HG03103 (cell line): ENCODE measurements around the gene DGKG.

Experiments
- ATAC-seq: cut with Tn5 transposase; IDR thresholded peaks from one replicate; pipeline ENCODE4 v1.9.1; 2021; ENCODE audit warnings: low read depth; ENCODE audit not compliant: unreplicated experiment

DGKG gene

DNA sequence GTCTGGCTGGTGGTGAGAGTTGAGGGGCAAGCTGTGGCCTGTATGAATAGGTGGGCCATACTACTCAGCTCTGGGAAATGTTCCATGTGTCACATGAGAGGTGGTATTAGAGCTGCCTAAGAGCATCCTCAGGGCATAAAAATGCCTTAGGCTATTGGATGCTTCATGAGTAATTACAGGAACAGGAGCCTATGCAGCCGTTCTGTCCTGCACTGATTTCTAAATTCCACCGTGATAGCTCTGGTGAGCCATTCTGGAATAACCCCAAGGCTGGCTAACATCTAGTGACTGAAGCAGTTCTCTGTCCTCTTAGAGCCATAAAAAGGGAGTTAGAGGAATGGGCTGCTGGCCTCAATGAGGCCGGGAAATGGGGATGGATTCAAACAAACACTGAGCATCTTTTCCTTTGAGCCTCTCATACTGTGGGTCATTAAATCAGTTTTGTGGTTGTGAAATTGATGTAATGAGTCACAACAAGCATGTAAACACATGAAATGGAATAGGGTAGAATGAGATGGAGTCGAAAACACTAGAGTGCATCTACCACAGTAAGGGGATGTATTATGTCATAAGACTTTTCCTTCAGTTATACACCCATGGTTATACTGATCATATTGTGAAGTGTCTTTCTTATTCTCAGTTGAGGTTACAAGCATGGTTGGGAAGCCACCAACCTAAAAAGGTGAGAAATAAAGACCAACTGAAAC lies 41.0 kb downstream of the DGKG start:
- ATAC-seq = no peak

DNA sequence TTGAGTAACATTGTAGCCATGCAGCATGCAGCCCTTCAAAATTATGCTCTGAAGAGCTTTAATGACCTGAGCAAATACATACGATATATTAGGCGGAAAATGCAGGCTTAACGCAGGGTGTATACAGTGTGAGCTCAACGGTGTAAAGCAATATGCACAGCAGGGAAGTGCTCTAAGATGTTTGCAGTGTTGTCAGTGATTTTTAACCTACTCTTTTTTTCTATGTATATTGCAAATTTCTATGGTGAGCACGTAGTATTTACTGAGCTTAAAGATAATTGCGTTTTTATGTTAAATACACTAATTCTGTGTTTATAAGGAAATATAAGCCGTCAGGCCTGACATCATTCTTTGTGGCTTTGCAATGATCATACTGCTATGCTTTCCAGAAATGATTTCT lies 42.1 kb downstream of the DGKG start:
- no peak for ATAC-seq

DNA sequence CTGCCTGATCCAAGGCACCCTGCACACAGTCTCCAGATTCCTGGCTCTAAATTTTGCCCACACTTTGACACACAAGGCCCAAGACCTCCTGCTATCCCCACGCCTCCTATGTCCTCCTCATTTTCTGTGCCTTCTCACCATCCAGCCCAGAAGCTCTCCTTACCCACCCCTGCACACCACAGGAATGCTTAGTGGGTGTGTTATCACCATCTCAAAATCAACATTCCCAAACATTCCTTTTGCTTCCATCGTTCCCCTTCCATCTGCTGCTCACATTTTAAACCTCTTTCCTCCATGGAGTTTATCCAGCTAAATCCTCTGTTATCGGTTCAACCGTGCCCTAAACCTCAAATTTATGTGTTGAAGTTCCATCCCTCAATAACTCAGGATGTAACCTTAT lies 43.9 kb downstream of the DGKG start:
- no peak for ATAC-seq

DNA sequence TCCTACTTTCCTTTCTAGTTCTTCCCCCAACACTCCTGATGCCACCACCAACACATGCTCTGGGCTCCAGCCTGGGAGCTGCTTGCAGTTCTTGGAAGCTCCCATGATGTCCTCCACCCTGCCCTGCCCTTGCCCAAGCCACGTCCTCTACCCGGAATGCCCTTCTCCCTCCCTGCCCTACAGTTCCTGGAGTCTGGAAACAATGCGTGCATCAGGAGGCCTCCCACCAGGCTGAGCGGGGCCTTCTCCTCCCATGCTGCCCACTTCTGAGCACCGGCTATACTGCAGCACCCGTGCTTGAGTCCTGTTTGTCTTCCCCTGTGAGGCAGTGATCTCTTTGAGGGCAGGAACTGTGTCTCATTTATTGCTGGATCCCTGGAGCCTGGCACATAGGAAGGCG lies 44.6 kb downstream of the DGKG start:
- no peak for ATAC-seq

DNA sequence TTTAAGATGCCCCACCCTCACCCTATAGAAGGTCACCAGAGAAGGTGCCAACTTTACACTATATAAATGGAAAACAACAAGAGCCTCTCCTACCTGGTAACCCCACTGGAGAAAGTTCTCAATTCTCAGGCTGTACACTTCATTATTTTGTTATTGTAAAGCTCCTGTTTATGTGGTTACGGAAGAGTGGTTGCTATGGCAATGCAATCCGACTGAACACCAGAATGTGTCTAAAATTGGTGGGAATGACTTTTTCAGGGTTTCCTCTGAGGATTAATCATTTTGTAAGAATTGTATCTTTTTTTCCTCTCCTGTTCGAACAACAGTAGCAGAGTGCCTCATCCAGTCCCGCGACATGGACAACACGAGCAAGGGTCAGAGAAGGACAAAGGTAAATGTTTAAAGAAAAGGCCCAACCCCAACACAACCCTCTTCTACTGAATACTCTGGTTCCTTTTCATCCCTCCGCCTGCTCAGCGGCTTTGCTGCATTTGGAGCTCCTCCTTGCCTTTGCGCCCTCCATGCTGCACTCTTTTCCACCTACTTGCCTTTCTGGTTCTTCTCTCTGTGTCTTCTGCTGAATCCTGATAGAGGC lies 45.3 kb downstream of the DGKG start:
- ATAC-seq = no peak

GRCh38 chr3:186315581-186316354 lies 46.3 kb downstream of the DGKG start:
- no peak for ATAC-seq

GRCh38 chr3:186314896-186315295 lies 47.1 kb downstream of the DGKG start:
- ATAC-seq = no peak

- ATAC-seq = no peak
These were observed 50.6 kb downstream of the DGKG start for GRCh38 chr3:186311441-186311840.

- no peak for ATAC-seq
These were observed 53.5 kb downstream of the DGKG start for GRCh38 chr3:186308549-186308948.

GRCh38 chr3:186307594-186308221 lies 54.3 kb downstream of the DGKG start:
- no peak for ATAC-seq

DNA sequence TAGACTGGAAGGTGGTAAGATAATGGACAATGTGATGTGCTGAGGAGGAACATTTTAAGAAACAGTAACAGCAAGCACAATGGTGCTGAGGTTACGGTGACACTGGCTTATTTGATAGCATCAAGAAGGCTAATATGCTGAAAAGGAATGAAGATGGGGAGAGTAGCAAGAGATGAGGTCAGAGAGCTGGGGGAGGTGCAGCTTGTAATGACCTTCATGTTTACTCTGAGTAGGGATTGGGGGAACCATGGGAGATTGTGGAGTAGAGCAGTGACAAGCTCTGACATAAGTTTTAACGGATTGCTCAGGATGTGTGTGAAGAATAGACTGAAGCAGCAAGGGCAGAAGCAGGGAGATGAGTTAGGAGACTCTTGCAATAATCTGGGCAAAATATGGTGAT lies 56.7 kb downstream of the DGKG start:
- no peak for ATAC-seq

- ATAC-seq = no peak
These were observed 58.1 kb downstream of the DGKG start for GRCh38 chr3:186303965-186304364.

DNA sequence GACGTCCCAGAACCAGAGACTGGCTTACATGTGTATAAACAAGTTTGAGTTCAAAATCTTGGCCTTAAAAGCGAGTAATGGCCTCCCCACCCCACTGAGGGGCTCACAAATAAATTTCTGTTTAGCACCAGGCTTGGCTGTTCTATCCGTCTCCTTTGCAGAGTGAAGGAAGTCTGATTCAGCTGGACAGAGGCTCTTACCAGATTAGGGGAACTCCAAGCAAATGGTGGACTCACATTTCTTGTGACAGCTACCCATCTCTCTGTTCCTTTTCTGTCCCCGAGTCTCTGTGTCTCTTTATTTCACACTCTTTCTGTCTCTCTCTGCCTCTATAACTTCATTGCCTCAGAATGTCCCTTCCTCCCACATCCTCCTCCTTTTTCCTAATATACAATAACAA lies 62.7 kb downstream of the DGKG start:
- ATAC-seq = no peak

DNA sequence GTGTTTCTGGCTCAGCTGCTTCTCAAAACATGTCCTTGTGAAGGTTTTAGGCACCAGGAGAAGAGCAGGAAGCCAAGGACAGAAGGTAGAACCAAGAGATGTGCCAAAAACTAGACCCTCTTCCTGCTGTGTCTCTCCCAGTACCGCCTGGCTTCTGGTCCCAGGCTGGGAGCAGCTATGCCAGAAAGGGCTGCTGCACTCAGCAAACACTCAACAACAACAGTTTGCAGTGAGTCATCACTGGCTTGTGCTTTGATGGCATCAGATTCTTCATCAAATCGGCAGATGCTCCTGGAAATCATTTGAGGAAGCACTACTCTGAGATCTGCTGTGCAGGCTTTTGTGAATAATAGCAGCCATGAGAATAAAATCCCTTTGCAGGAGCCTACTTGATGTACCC lies 63.2 kb downstream of the DGKG start:
- no peak for ATAC-seq

DNA sequence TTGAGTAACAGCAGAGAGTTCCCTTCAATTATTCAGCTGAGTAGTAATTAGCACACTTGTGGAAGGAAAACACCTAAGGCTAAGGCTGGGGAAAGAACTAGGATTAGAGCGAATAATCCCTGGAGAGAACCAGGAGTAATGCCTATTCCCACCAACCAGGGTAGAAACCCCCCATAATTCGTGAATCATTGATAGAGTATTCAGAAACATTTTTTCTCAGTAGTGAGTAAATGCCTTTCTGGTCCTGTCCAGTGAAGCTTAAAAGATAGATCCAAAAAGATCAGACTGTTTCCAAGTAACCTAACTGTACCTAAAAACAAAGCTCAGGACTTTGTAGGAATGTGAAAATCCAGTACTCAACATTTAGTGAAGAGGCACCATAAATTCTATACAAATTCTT lies 71.2 kb downstream of the DGKG start:
- no peak for ATAC-seq

GRCh38 chr3:186287711-186288110 lies 74.3 kb downstream of the DGKG start:
- ATAC-seq = no peak

DNA sequence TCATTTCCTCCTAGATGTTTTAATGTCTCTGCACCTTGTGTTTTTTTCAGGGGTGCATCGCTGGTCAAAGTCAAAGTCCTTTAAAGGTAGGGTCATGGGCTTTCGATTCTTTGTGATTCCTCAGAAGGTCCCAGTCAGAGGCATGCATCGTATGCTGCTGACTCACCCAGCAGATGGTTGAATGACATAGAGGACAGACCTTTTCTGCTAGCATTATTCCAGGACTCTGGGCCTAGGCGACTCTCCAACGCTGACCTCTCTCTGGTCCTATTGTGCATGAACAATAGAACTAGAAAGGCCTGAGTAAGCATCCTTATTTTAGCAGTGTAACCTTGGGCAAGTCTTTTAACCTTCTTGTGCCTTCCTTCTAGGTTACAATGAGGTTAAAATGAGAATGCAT lies 75.9 kb downstream of the DGKG start:
- no peak for ATAC-seq

DNA sequence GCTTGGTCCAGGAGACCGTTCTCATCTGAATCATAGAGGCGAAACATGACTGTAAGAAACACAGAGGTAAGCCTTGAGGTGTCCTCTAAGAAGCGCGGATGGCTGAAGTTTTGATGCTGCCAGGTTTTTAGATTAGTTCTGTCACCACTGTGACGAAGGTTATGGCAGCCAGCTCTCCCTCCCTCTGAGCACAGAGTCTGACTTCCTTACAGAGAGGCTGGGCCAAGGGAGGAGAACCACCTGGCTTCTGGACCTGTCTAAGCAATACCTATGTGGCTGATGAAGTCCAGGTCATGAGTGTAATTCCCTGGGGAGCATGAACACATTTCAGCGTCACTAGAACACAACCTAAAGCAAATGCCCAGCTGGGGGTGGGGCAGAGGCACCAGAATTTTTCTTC lies 77.4 kb downstream of the DGKG start:
- ATAC-seq = no peak

- ATAC-seq = no peak
These were observed 77.7 kb downstream of the DGKG start for GRCh38 chr3:186284349-186284652.

GRCh38 chr3:186283651-186284348 lies 78.2 kb downstream of the DGKG start:
- ATAC-seq = no peak

GRCh38 chr3:186283096-186283495 lies 78.9 kb downstream of the DGKG start:
- ATAC-seq = no peak
